HepG2 (cell line): ENCODE data around the gene TRIO.

Experiments used
- CBFB ChIP-seq: sonication (generic); formaldehyde crosslinking; IDR thresholded peaks from 2 replicates; pipeline ENCODE4 v1.4.0; 2020; ENCODE audit warnings: missing genetic modification reagents
- HOXD1 ChIP-seq: sonication (generic); formaldehyde crosslinking; IDR thresholded peaks from 2 replicates; pipeline ENCODE4 v1.5.0; 2020; ENCODE audit warnings: missing genetic modification reagents
- POLR2A ChIP-seq, 2 experiments: IDR thresholded peaks; 2 replicates each; pipeline ENCODE4 v1.6.1; 2011; ENCODE audit warnings: low read depth in 2 of 2, low read length in 2 of 2, mild to moderate bottlenecking in 1 of 2, moderate library complexity in 1 of 2; ENCODE audit not compliant: insufficient read depth in 1 of 2
- RELA ChIP-seq: sonication (generic); formaldehyde crosslinking; IDR thresholded peaks from 2 replicates; pipeline ENCODE4 v1.4.0; 2020; ENCODE audit warnings: missing genetic modification reagents
- ZFP36 ChIP-seq: fragments of 150-350 bp; IDR thresholded peaks from 2 replicates; pipeline ENCODE4 v1.6.1; 2018; ENCODE audit warnings: borderline replicate concordance, low read length, low read depth; ENCODE audit not compliant: partially characterized antibody
- TF ChIP-seq, protein P1 (sequence below): sonication (generic); formaldehyde crosslinking; IDR thresholded peaks from 2 replicates; pipeline ENCODE4 v1.5.0; 2020; ENCODE audit warnings: mild to moderate bottlenecking, missing genetic modification reagents, moderate library complexity
- TF ChIP-seq, protein P2 (sequence below): sonication (generic); formaldehyde crosslinking; conservative IDR thresholded peaks from 2 replicates; pipeline ENCODE4 v1.4.0; 2020; ENCODE audit warnings: missing genetic modification reagents
- TF ChIP-seq, protein P3 (sequence below), 2 experiments: sonication (generic) in 1 of 2; formaldehyde crosslinking in 1 of 2; IDR thresholded peaks; 2 replicates each; pipeline versions ENCODE4 v1.5.1 to v1.6.1; 2011 to 2020; ENCODE audit warnings: borderline replicate concordance in 1 of 2, low read depth in 1 of 2, low read length in 1 of 2, mild to moderate bottlenecking in 1 of 2, missing genetic modification reagents in 1 of 2, moderate library complexity in 1 of 2

DNA sequence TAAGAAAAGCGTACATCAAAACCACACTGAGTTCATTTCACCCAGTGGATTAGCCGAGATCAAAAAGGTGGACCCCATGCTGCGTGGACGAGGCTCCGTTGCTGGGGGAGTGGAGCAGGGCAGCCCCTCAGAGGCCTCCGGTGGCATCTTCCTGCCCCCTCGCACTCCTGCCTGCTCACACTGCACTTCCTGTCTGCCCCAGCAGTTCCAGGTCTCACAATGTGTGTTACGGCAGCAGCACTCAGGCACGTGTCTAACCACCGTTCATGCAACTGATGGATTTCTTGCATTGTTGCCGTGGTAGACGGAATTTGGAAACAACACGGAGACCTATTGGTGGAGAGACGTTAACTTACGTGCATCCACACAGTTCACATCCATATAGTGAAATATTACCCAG lies 241.9 kb downstream of the TRIO start:
- TF ChIP-seq, protein P1, sequence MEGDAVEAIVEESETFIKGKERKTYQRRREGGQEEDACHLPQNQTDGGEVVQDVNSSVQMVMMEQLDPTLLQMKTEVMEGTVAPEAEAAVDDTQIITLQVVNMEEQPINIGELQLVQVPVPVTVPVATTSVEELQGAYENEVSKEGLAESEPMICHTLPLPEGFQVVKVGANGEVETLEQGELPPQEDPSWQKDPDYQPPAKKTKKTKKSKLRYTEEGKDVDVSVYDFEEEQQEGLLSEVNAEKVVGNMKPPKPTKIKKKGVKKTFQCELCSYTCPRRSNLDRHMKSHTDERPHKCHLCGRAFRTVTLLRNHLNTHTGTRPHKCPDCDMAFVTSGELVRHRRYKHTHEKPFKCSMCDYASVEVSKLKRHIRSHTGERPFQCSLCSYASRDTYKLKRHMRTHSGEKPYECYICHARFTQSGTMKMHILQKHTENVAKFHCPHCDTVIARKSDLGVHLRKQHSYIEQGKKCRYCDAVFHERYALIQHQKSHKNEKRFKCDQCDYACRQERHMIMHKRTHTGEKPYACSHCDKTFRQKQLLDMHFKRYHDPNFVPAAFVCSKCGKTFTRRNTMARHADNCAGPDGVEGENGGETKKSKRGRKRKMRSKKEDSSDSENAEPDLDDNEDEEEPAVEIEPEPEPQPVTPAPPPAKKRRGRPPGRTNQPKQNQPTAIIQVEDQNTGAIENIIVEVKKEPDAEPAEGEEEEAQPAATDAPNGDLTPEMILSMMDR: no peak
- TF ChIP-seq CBFB (CRISPR knock-in tag) (no peak), HOXD1 (no peak), RELA (CRISPR knock-in tag) (no peak), ZFP36 (no peak), POLR2A (IDR thresholded peaks at IDR 0.05; ENCODE audit: insufficient read depth in 1 of 2, low read depth in 2 of 2, low read length in 2 of 2) (no peak)
- TF ChIP-seq, protein P2, sequence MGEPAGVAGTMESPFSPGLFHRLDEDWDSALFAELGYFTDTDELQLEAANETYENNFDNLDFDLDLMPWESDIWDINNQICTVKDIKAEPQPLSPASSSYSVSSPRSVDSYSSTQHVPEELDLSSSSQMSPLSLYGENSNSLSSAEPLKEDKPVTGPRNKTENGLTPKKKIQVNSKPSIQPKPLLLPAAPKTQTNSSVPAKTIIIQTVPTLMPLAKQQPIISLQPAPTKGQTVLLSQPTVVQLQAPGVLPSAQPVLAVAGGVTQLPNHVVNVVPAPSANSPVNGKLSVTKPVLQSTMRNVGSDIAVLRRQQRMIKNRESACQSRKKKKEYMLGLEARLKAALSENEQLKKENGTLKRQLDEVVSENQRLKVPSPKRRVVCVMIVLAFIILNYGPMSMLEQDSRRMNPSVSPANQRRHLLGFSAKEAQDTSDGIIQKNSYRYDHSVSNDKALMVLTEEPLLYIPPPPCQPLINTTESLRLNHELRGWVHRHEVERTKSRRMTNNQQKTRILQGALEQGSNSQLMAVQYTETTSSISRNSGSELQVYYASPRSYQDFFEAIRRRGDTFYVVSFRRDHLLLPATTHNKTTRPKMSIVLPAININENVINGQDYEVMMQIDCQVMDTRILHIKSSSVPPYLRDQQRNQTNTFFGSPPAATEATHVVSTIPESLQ (CRISPR knock-in tag): no peak
- TF ChIP-seq, protein P3, sequence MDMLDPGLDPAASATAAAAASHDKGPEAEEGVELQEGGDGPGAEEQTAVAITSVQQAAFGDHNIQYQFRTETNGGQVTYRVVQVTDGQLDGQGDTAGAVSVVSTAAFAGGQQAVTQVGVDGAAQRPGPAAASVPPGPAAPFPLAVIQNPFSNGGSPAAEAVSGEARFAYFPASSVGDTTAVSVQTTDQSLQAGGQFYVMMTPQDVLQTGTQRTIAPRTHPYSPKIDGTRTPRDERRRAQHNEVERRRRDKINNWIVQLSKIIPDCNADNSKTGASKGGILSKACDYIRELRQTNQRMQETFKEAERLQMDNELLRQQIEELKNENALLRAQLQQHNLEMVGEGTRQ (IDR thresholded peaks at IDR 0.05; ENCODE audit: low read depth, low read length): no peak
- TF ChIP-seq, protein P3 (CRISPR knock-in tag; IDR thresholded peaks at IDR 0.05; ENCODE audit: borderline replicate concordance): no peak
